CD4-positive, alpha-beta T cell (primary cell): ENCODE results near the gene TJP1. TPM values are rescaled to one million over a fixed set of nuclear protein-coding genes. Genes with fewer than 3 reads are reported as not detected.
"Not testable (repeated sequence)": the region's sequence is repeated elsewhere in the genome, so short reads cannot be mapped to it uniquely, and the experiment has no call there.

ENCODE experiments used
- ATAC-seq: fragments of 200-7000 bp; cut with Tn5 transposase; one replicate; pipeline ENCODE4 v1.10.0; 2022; ENCODE audit warnings: mild to moderate bottlenecking; ENCODE audit not compliant: poor library complexity
- CTCF ChIA-PET: fragments of 350-600 bp; sonication (Branson Sonifier 250); formaldehyde crosslinking; loops from one replicate; lab custom pipeline; 2021; ENCODE audit warnings: antibody characterized with exemption, inconsistent platforms; lab: Charles Lee
- POLR2A ChIA-PET: fragments of 350-600 bp; sonication (Branson Sonifier 250); formaldehyde crosslinking; loops from one replicate; lab custom pipeline; 2021; ENCODE audit warnings: antibody characterized with exemption, inconsistent platforms; lab: Charles Lee
- DNase-seq, 14 experiments: peaks; one replicate each; pipeline ENCODE4 v3.0.0-alpha.2; 2013 to 2020; ENCODE audit warnings: mixed read lengths in 2 of 14
- H3K27ac ChIP-seq, 2 donors: one replicate each; pipeline versions ENCODE4 v1.5.1 to v1.7.0; 2013; ENCODE audit warnings: low read length in 2 of 2, low read depth in 1 of 2, mild to moderate bottlenecking in 1 of 2
- H3K27me3 ChIP-seq, 2 experiments: 1 replicate in 1 of 2; 2 replicates in 1 of 2; pipeline versions ENCODE4 v1.6.1 to v1.7.0; 2013; ENCODE audit warnings: low read length in 2 of 2, control low read depth in 1 of 2, mild to moderate bottlenecking in 1 of 2, moderate library complexity in 1 of 2; ENCODE audit not compliant: insufficient read depth in 2 of 2, control insufficient read depth in 1 of 2
- H3K36me3 ChIP-seq: one replicate; pipeline ENCODE4 v1.6.1; 2013; ENCODE audit warnings: low read length, control low read depth; ENCODE audit not compliant: insufficient read depth
- H3K4me1 ChIP-seq: one replicate; pipeline ENCODE4 v1.6.1; 2013; ENCODE audit warnings: low read length, control low read depth; ENCODE audit not compliant: insufficient read depth
- H3K4me3 ChIP-seq: one replicate; pipeline ENCODE4 v1.5.1; 2013; ENCODE audit warnings: mild to moderate bottlenecking, low read length, moderate library complexity
- H3K9me3 ChIP-seq, 2 experiments: 1 replicate in 1 of 2; 2 replicates in 1 of 2; pipeline versions ENCODE4 v1.6.1 to v1.7.0; 2013; ENCODE audit warnings: low read length in 2 of 2, mild to moderate bottlenecking in 2 of 2, control low read depth in 1 of 2, moderate library complexity in 1 of 2; ENCODE audit not compliant: control insufficient read depth in 1 of 2, insufficient read depth in 1 of 2
- H3K27ac Mint-ChIP-seq: one replicate; pipeline ENCODE4 v1.8.0; 2020; ENCODE audit warnings: mixed read lengths
- H3K27me3 Mint-ChIP-seq: one replicate; pipeline ENCODE4 v1.8.0; 2021; ENCODE audit warnings: mixed read lengths
- H3K36me3 Mint-ChIP-seq: one replicate; pipeline ENCODE4 v1.8.0; 2021; ENCODE audit warnings: low read depth, mixed read lengths
- H3K4me1 Mint-ChIP-seq: one replicate; pipeline ENCODE4 v1.8.0; 2021; ENCODE audit warnings: low read depth, mixed read lengths
- H3K4me3 Mint-ChIP-seq: one replicate; pipeline ENCODE4 v1.8.0; 2020; ENCODE audit warnings: mild to moderate bottlenecking, mixed read lengths
- H3K9me3 Mint-ChIP-seq: one replicate; pipeline ENCODE4 v1.8.0; 2020; ENCODE audit warnings: mixed read lengths
- CTCF ChIP-seq: fragments of 200-600 bp; IDR thresholded peaks from one replicate; pipeline ENCODE4 v1.8.0; 2022; ENCODE audit warnings: antibody characterized with exemption, mild to moderate bottlenecking
- intact Hi-C, 2 experiments: fragments of 100-400 bp; cut with DNase I in 1 of 2; cut with micrococcal nuclease in 1 of 2; formaldehyde crosslinking; loops; one replicate each; pipeline versions ENCODE4 v1.15.1 to v1.9.0; 2023 to 2025; cut with DNase I, micrococcal nuclease
- total RNA-seq, 174 experiments: library from RNA in 2 of 174; stranded (reverse) in 2 of 174; gene quantifications; one replicate each; pipeline ENCODE4 v1.2.3 and lab custom pipeline; 2021 to 2026

The TJP1 gene
- total RNA-seq, 2 experiments from 2014 or later = not detected

DNA sequence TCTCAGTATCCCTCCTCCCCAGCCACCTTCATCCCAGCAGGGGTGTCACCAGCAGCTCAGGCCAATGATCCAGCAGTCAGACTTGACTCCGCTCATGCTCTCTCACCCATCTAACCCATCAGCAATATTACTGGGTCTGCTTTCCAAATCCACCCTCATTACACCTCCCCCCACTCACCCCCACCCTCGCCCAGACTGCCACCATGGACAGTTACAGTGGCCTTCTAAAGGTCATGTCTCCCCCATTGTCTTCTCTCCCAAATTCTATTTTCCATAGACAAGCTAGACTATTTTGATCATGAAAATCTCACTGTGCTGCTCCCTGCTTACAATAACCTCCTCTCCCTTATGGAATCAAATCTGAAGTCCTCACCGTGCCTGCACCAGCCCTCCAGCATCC is 156.0 kb downstream of the TJP1 start:
- ATAC-seq = no peak
- ChIA-PET POLR2A (no interaction called here), CTCF (no interaction called here)
- DNase-seq = no peak
- Histone ChIP-seq H3K27me3 (peaks cover 0 to 3% of the 10 kb centered on the region in 2 experiments), H3K4me3 (no peak overlapping the region), H3K4me1 (no peaks in the 10 kb centered on the region), H3K9me3 (no peaks in the 10 kb centered on the region), H3K27ac (no peak overlapping the region), H3K36me3 (no peaks in the 10 kb centered on the region)
- Mint-ChIP-seq H3K4me1 (no peaks in the 10 kb centered on the region), H3K9me3 (no peaks in the 10 kb centered on the region), H3K36me3 (no peaks in the 10 kb centered on the region), H3K27ac (no peak overlapping the region), H3K27me3 (peaks cover 40% of the 10 kb centered on the region), H3K4me3 (no peak overlapping the region)
- intact Hi-C loops = no loop called here
- TF ChIP-seq CTCF = no peak

GRCh38 chr15:29665444-29666003 is 156.7 kb downstream of the TJP1 start:
- no peak overlapping the region for H3K4me3 ChIP-seq
- TF ChIP-seq CTCF = no peak
- ChIA-PET CTCF (no interaction called here), POLR2A (no interaction called here)
- H3K4me1 ChIP-seq = no peaks in the 10 kb centered on the region
- ATAC-seq (no peak), DNase-seq (no peak)
- no peak overlapping the region for H3K27ac ChIP-seq
- Mint-ChIP-seq H3K36me3 (no peaks in the 10 kb centered on the region), H3K4me3 (no peak overlapping the region), H3K27ac (no peak overlapping the region), H3K27me3 (peaks cover 33% of the 10 kb centered on the region), H3K9me3 (no peaks in the 10 kb centered on the region), H3K4me1 (no peaks in the 10 kb centered on the region)
- H3K9me3 ChIP-seq = no peaks in the 10 kb centered on the region
- intact Hi-C loops = no loop called here
- H3K36me3 ChIP-seq = no peaks in the 10 kb centered on the region
- H3K27me3 ChIP-seq = peaks cover 0 to 3% of the 10 kb centered on the region in 2 experiments

DNA sequence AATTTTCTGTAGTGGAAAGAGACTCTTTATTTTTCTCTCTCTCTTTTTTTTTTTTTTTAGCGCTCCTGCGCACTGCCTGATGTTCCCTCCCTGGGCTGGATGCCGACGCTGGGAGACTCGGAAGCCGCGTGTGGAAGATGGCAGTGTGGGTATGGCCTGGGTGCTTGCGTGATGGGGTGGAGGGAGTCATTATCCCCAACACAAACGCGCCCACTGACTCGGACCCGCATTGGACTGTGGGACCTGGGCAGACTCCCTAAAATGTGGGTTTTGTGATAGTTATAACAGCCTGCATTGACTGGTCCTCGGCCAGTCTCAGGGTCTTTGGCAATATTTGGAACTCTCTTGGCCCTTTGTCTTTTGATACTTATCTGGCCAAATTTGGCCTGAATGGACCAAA is 157.9 kb downstream of the TJP1 start:
- ATAC-seq (no peak), DNase-seq (no peak)
- ChIA-PET POLR2A (no interaction called here), CTCF (no interaction called here)
- H3K4me1 Mint-ChIP-seq = no peaks in the 10 kb centered on the region
- no peak overlapping the region for H3K27ac Mint-ChIP-seq
- H3K36me3 Mint-ChIP-seq = no peaks in the 10 kb centered on the region
- no peaks in the 10 kb centered on the region for H3K9me3 Mint-ChIP-seq
- Histone ChIP-seq H3K4me1 (no peaks in the 10 kb centered on the region), H3K27ac (no peak overlapping the region), H3K36me3 (no peaks in the 10 kb centered on the region), H3K9me3 (no peaks in the 10 kb centered on the region), H3K4me3 (no peak overlapping the region), H3K27me3 (no peaks in the 10 kb centered on the region)
- TF ChIP-seq CTCF = no peak
- no peak overlapping the region for H3K4me3 Mint-ChIP-seq
- H3K27me3 Mint-ChIP-seq = peaks cover 25% of the 10 kb centered on the region
- intact Hi-C loops = no loop called here

DNA sequence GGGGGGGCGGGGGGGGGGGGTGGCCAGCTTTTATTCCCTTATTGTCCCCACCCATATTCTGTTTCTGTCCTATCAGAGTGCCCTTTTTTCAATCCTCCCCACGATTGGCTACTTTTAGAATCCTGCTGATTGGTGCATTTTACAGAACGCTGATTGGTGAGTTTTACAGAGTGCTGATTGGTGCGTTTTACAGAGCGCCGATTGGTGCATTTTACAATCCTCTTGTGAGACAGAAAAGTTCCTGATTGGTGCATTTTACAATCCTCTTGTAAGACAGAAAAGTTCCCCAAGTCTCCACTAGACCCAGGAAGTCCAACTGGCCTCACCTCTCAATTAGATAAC is 164.8 kb downstream of the TJP1 start:
- H3K36me3 ChIP-seq, H3K4me1 Mint-ChIP-seq, H3K27ac Mint-ChIP-seq, H3K27ac ChIP-seq, H3K4me3 Mint-ChIP-seq, H3K4me3 ChIP-seq, POLR2A ChIA-PET, DNase-seq, H3K9me3 Mint-ChIP-seq, H3K27me3 ChIP-seq, H3K27me3 Mint-ChIP-seq, ATAC-seq, H3K36me3 Mint-ChIP-seq, H3K4me1 ChIP-seq, intact Hi-C loops, CTCF ChIA-PET, H3K9me3 ChIP-seq: not testable (repeated sequence)
